Mesodermal cell (in vitro differentiated cells): ENCODE results near the gene FAM136A.
"Not testable (repeated sequence)": the region's sequence is repeated elsewhere in the genome, so short reads cannot be mapped to it uniquely, and the experiment has no call there.

ENCODE experiments used
- H3K27ac ChIP-seq: 2 replicates; pipeline ENCODE4 v1.7.0; 2013; ENCODE audit warnings: mild to moderate bottlenecking, low read depth, low read length, moderate library complexity; ENCODE audit not compliant: severe bottlenecking
- H3K36me3 ChIP-seq: 2 replicates; pipeline ENCODE4 v1.7.1; 2013; ENCODE audit warnings: mild to moderate bottlenecking, low read length, moderate library complexity; ENCODE audit not compliant: control insufficient read depth, insufficient read depth
- H3K4me1 ChIP-seq: one replicate; pipeline ENCODE4 v1.7.1; 2013; ENCODE audit warnings: mild to moderate bottlenecking, low read length; ENCODE audit not compliant: insufficient read depth, control insufficient read depth, poor library complexity, severe bottlenecking
- H3K4me3 ChIP-seq: 2 replicates; pipeline ENCODE4 v1.7.0; 2013; ENCODE audit warnings: low read length, control low read depth, mild to moderate bottlenecking; ENCODE audit not compliant: insufficient read depth, poor library complexity, severe bottlenecking; ENCODE audit errors: extremely low read depth
- H3K9me3 ChIP-seq: 2 replicates; pipeline ENCODE4 v1.7.1; 2013; ENCODE audit warnings: mild to moderate bottlenecking, low read length, moderate library complexity; ENCODE audit not compliant: control insufficient read depth
- WGBS, 2 experiments: methylation state at CpG; one replicate each; pipeline ENCODE4 v1.1.5; 2013; ENCODE audit warnings: missing lambda C conversion rate in 2 of 2; ENCODE audit not compliant: insufficient coverage in 2 of 2; 5-methylcytosine and 5-hydroxymethylcytosine counted together

Gene FAM136A

GRCh38 chr2:70328921-70329561 lies 27.2 kb upstream of the FAM136A start:
- no peaks in the 10 kb centered on the region for H3K4me1 ChIP-seq
- H3K27ac ChIP-seq, result no peak overlapping the region
- H3K9me3 ChIP-seq, result no peaks in the 10 kb centered on the region
- no peak overlapping the region for H3K4me3 ChIP-seq
- H3K36me3 ChIP-seq, result no peaks in the 10 kb centered on the region
- WGBS, 2 experiments, result 61 to 63% methylated on average over 5 to 6 of the region's 6 CpGs

GRCh38 chr2:70325875-70326274 lies 24.0 kb upstream of the FAM136A start:
- Histone ChIP-seq H3K4me3 (no peak overlapping the region), H3K9me3 (no peaks in the 10 kb centered on the region), H3K4me1 (no peaks in the 10 kb centered on the region), H3K36me3 (no peaks in the 10 kb centered on the region), H3K27ac (no peak overlapping the region)
- WGBS, 2 experiments, result 100% methylated on average over 1 of the region's 7 CpGs; no CpG with 5 or more reads in 1 of the 2 experiments

- WGBS, 2 experiments, result 67 to 80% methylated on average over 1 to 2 of the region's 2 CpGs
- H3K4me1 ChIP-seq, result no peaks in the 10 kb centered on the region
Measured at GRCh38 chr2:70322518-70322917, 20.7 kb upstream of the FAM136A start.

GRCh38 chr2:70321370-70321769 lies 19.5 kb upstream of the FAM136A start:
- 76 to 84% methylated on average over 5 to 6 of the region's 6 CpGs for WGBS, 2 experiments
- H3K36me3 ChIP-seq, result no peaks in the 10 kb centered on the region
- H3K4me1 ChIP-seq, result no peaks in the 10 kb centered on the region
- H3K4me3 ChIP-seq, result no peak overlapping the region
- no peak overlapping the region for H3K27ac ChIP-seq
- H3K9me3 ChIP-seq, result no peaks in the 10 kb centered on the region

More at GRCh38 chr2:70322518-70322917, 20.7 kb upstream of the FAM136A start:
- H3K9me3 ChIP-seq, result no peaks in the 10 kb centered on the region
- H3K36me3 ChIP-seq, result no peaks in the 10 kb centered on the region
- H3K4me3 ChIP-seq, result no peak overlapping the region
- no peak overlapping the region for H3K27ac ChIP-seq

GRCh38 chr2:70314640-70315039 lies 12.8 kb upstream of the FAM136A start:
- Histone ChIP-seq H3K4me3 (no peak overlapping the region), H3K4me1 (no peaks in the 10 kb centered on the region), H3K9me3 (no peaks in the 10 kb centered on the region), H3K27ac (no peak overlapping the region), H3K36me3 (no peaks in the 10 kb centered on the region)
- WGBS, 2 experiments, result 83 to 90% methylated on average over 1 of the region's 1 CpG

GRCh38 chr2:70312560-70312959 lies 10.7 kb upstream of the FAM136A start:
- Histone ChIP-seq H3K9me3 (no peaks in the 10 kb centered on the region), H3K4me1 (no peaks in the 10 kb centered on the region), H3K4me3 (no peak overlapping the region), H3K27ac (no peak overlapping the region), H3K36me3 (no peaks in the 10 kb centered on the region)
- WGBS, 2 experiments, result 80 to 100% methylated on average over 1 of the region's 1 CpG

- Histone ChIP-seq H3K4me1 (no peaks in the 10 kb centered on the region), H3K27ac (no peak overlapping the region), H3K36me3 (no peaks in the 10 kb centered on the region), H3K9me3 (no peaks in the 10 kb centered on the region), H3K4me3 (no peak overlapping the region)
- 85 to 98% methylated on average over 3 of the region's 3 CpGs for WGBS, 2 experiments
Measured at GRCh38 chr2:70310899-70311298, 9.0 kb upstream of the FAM136A start.

- H3K9me3 ChIP-seq, result peaks cover 7% of the 10 kb centered on the region
- H3K4me3 ChIP-seq, result no peak overlapping the region
- no peak overlapping the region for H3K27ac ChIP-seq
- no peaks in the 10 kb centered on the region for H3K4me1 ChIP-seq
- 100% methylated on average over 1 of the region's 3 CpGs; no CpG with 5 or more reads in 1 of the 2 experiments for WGBS, 2 experiments
- H3K36me3 ChIP-seq, result peaks cover 2% of the 10 kb centered on the region
Measured at GRCh38 chr2:70305531-70305930, 3.7 kb upstream of the FAM136A start.

GRCh38 chr2:70304498-70304897 lies 2.6 kb upstream of the FAM136A start:
- Histone ChIP-seq H3K27ac (no peak overlapping the region), H3K4me1 (no peaks in the 10 kb centered on the region), H3K9me3 (peaks cover 7% of the 10 kb centered on the region), H3K36me3 (peaks cover 9% of the 10 kb centered on the region), H3K4me3 (no peak overlapping the region)
- 58 to 100% methylated on average over 1 to 4 of the region's 4 CpGs for WGBS, 2 experiments

- Histone ChIP-seq H3K27ac (no peak overlapping the region), H3K4me1 (no peaks in the 10 kb centered on the region), H3K9me3 (peaks cover 7% of the 10 kb centered on the region), H3K4me3 (no peak overlapping the region), H3K36me3 (peaks cover 22% of the 10 kb centered on the region)
- 77% methylated on average over 3 of the region's 3 CpGs; no CpG with 5 or more reads in 1 of the 2 experiments for WGBS, 2 experiments
Measured at GRCh38 chr2:70303186-70303585, 1.3 kb upstream of the FAM136A start.

- H3K4me3 ChIP-seq, result peak overlapping the region; percentile 74
- not testable (repeated sequence) for H3K9me3 ChIP-seq, H3K4me1 ChIP-seq, H3K27ac ChIP-seq
- WGBS, 2 experiments, result 60 to 80% methylated on average over 6 to 7 of the region's 11 CpGs
- peaks cover 31% of the 10 kb centered on the region for H3K36me3 ChIP-seq
Measured at GRCh38 chr2:70302195-70302546, 304 bp upstream of the FAM136A start.
